Measurements from ENCODE around the gene IGSF9. TPM values are rescaled to one million over a fixed set of nuclear protein-coding genes. Genes with fewer than 3 reads are reported as not detected.

The IGSF9 gene
- total RNA-seq, 2 donors from 2014 or later, result 0.12 TPM

DNA sequence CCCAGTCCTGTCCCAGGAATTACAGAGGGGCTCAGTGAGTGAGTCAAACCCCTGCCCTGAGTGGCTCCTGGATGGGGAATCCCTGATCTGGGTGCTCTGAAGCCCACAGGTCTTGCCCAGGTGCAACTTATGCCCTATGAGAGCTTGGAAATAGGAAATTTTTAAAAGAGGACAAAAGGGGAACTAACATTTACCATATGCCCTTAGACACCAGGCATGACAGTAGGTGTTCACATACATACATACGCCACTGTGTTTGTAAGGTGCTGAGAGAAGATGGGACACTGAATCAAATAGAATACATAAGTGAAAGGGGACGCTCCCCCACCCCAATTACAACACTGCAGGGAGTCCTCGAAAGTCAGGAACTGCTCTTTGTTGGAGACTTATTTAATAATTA, 46.9 kb downstream of the IGSF9 start:
- Mint-ChIP-seq H3K4me1 (ENCODE audit: low read depth) (no peaks in the 10 kb centered on the region), H3K36me3 (ENCODE audit: insufficient read depth in 2 of 2) (no peaks in the 10 kb centered on the region)

DNA sequence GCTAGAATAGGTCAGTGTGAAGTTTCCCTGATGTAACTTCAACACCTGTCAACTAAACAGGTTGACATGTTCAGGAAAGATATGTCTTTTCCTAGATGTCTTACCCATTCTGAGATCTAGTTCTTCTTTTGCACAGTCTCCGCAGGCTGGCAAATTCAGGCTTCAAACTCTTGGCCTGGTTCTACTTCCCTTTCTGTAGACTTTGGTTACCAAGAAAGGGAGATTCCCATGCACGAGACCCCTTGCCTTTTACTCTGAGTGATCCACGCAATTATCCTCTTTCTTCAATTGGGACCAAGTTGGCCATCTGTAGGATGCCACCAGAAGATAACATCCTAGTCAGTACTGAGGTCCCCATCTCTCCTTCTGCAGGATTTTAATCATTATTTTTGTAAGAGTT, 47.5 kb downstream of the IGSF9 start:
- Mint-ChIP-seq H3K4me3 (no peak overlapping the region), H3K9me3 (no peaks in the 10 kb centered on the region), H3K36me3 (ENCODE audit: insufficient read depth in 2 of 2) (no peaks in the 10 kb centered on the region), H3K27me3 (ENCODE audit: low read depth) (no peaks in the 10 kb centered on the region), H3K4me1 (ENCODE audit: low read depth) (no peaks in the 10 kb centered on the region), H3K27ac (no peak overlapping the region)
- ATAC-seq (replicated peaks in 1 of 2), result no peak
- DNase-seq, result no peak

More for the DNA sequence above, 46.9 kb downstream of the IGSF9 start:
- Mint-ChIP-seq H3K27me3 (ENCODE audit: low read depth) (no peaks in the 10 kb centered on the region), H3K4me3 (no peak overlapping the region), H3K9me3 (no peaks in the 10 kb centered on the region), H3K27ac (no peak overlapping the region)
- DNase-seq (no peak), ATAC-seq (replicated peaks in 1 of 2) (peak in 1 of 2 donors; percentile 15)

DNA sequence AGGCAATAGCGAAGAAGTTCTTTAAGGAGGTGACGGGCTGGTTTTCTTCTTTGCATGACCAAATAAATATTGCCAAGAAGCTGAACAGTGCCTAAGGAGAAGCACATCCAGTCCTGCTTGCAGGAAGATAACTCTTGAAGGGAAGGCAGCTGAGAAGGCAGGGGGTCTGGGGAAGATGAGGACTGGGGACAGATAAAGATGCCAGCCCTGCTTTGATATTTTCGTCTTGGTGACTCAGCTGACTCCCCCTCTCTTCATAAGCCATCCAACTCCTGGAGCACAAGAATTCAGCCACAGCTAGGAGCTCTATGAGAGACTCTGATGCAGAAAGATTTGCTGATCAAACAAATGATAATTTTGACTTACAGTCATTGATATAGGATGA, 48.9 kb downstream of the IGSF9 start:
- H3K27me3 Mint-ChIP-seq (ENCODE audit: low read depth), result no peaks in the 10 kb centered on the region
- no peak for ATAC-seq (replicated peaks in 1 of 2)
- H3K4me1 Mint-ChIP-seq (ENCODE audit: low read depth), result peaks cover 2% of the 10 kb centered on the region
- H3K4me3 Mint-ChIP-seq, result no peak overlapping the region
- H3K36me3 Mint-ChIP-seq (ENCODE audit: insufficient read depth in 2 of 2), result no peaks in the 10 kb centered on the region
- H3K9me3 Mint-ChIP-seq, result no peaks in the 10 kb centered on the region
- DNase-seq, result no peak
- no peak overlapping the region for H3K27ac Mint-ChIP-seq

DNA sequence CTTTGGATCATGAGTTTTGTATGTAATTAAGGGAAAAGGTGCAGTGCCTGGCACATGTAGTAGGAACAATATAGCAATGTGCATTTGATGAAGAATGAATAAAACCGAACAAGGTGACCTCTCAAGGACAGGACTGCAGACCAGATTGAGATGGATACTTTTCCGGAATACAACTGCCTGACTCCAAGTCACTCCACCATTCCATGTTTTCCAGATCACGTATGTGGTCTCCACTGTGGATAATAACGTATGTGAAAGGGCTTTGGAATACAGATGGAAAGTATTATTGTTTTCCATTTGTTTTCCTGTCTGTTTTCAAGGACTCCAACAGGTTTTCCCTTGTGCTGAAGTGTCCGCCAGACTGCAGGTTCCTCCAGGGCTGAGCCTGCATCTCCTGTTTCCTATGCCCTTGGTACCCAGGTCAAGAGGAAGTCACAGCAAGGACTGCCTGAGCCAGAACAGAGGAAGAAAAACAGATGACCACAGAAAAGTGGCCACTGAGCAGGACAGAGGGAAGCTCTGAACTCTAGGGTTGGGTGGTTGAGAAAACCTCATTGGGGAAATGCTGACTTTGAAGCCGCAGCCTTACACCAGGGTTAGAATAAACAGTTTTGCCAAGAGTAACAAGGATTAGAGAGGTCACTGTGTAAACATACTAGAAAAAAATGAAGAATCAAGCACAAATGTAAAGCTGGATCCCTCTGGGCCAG, 49.4 kb downstream of the IGSF9 start:
- Mint-ChIP-seq H3K4me1 (ENCODE audit: low read depth) (peaks cover 6% of the 10 kb centered on the region), H3K36me3 (ENCODE audit: insufficient read depth in 2 of 2) (no peaks in the 10 kb centered on the region), H3K9me3 (no peaks in the 10 kb centered on the region), H3K27me3 (ENCODE audit: low read depth) (no peaks in the 10 kb centered on the region), H3K4me3 (no peak overlapping the region), H3K27ac (no peak overlapping the region)
- no peak for DNase-seq
- no peak for ATAC-seq (replicated peaks in 1 of 2)

DNA sequence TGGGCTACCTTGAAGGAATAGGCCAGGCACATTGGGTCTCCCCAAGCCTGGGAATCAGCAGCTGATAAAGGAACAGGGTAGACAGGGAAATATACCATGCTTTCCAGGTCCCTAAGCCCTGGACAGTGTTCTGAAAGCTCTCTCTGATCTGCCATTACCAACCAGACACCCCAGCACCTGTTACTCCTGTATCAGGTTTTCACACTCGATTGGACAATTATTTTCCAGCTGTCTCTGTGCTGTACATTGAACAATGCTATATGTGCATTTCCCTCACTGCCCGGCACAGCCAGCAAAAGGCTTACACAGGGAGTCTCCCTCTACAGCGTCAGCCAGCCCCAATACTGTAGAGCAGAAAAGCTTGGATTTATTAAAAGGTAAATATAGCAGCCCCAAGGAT, 50.1 kb downstream of the IGSF9 start:
- H3K27ac Mint-ChIP-seq, result no peak overlapping the region
- no peaks in the 10 kb centered on the region for H3K9me3 Mint-ChIP-seq
- no peaks in the 10 kb centered on the region for H3K27me3 Mint-ChIP-seq (ENCODE audit: low read depth)
- H3K4me1 Mint-ChIP-seq (ENCODE audit: low read depth), result peaks cover 6% of the 10 kb centered on the region
- DNase-seq (no peak), ATAC-seq (replicated peaks in 1 of 2) (no peak)
- no peaks in the 10 kb centered on the region for H3K36me3 Mint-ChIP-seq (ENCODE audit: insufficient read depth in 2 of 2)
- H3K4me3 Mint-ChIP-seq, result no peak overlapping the region

DNA sequence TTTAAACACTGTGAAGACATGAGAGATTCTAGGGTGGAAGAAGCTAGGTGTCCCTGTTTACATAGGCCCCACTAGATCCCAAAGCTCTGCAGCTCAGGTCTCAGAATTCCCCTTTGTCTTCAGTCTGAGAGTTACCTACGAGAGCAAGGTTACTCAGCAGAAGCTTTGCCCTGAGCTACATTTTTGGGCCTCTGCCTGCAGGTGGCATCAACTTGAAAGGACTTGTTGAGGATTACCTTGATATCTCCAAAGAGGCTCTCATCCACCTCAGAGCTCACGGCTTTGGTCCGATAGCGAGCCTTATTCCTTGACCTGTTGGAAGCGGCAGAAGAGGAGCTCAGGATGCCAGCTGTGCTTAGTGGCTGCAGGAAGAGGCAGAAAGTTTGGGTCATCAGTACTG, 52.5 kb downstream of the IGSF9 start:
- ATAC-seq (replicated peaks in 1 of 2) (no peak), DNase-seq (peak in 1 of 2 donors; percentile 20)
- Mint-ChIP-seq H3K9me3 (no peaks in the 10 kb centered on the region), H3K36me3 (ENCODE audit: insufficient read depth in 2 of 2) (no peaks in the 10 kb centered on the region), H3K27ac (no peak overlapping the region), H3K4me3 (no peak overlapping the region), H3K4me1 (ENCODE audit: low read depth) (peaks cover 11% of the 10 kb centered on the region), H3K27me3 (ENCODE audit: low read depth) (no peaks in the 10 kb centered on the region)

DNA sequence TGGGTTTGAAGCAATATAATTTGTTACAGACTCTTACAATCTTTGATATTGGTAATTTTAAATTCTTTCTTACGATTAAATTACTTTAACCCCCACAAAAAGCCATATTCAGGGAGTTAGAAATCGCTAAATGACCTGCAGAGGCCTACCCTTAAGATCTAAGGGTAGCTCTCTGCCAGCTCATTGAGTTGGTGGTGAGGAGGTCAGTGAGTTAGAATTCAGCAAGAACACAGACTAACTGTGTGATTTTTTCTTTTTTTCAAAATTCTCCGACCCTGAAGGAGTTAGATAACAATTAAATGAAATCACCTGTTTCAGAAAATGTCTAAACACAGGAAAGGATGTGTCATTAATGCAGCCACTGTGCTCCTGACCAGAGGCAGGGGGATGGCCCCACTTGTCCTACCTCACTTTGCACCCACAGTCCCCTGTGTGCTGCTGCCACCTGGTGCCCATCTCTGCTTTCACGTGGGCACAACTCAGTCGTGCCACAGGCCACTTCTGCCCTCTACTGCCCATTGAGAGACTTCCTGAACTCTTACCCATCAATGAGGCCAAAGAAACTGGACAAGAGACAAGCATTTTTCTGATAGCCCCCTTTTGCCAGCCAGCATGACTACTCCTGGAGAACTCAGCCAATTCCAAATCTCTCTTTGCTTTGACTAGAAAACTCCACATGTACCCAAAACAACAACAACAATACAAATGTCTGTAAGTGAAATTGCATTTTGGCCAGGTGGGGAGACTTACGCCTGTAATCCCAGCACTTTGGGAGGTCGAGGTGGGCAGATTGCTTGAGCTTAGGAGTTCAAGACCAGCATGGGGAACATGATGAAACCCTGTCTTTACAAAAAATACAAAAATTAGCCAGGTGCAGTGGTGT, 53.9 kb downstream of the IGSF9 start:
- Mint-ChIP-seq H3K4me1 (ENCODE audit: low read depth) (peaks cover 11% of the 10 kb centered on the region), H3K36me3 (ENCODE audit: insufficient read depth in 2 of 2) (no peaks in the 10 kb centered on the region), H3K27ac (peak overlapping the region; percentile 21), H3K4me3 (no peak overlapping the region), H3K27me3 (ENCODE audit: low read depth) (no peaks in the 10 kb centered on the region), H3K9me3 (no peaks in the 10 kb centered on the region)
- ATAC-seq (replicated peaks in 1 of 2) (peak; percentile 97 to 99), DNase-seq (peak; percentile 83 to 84)

DNA sequence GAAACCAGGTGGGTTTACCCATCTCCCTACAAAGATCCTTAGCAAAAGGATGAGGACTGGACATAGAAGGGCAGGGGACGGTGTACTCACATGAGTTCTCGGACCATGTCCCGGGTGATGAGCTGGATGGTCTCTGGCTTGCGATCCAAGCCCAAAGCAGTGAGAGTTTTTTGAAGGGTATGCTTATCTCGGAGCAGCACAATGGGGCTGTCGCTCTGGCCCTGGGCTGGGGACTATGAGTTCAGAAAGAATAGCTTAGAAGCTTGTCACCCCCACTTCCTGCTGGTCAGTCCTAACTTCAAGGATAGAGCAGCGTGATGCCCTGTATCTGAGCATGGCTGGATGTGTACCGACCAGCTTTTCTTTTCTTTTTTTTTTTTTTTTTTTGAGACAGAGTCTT, 55.0 kb downstream of the IGSF9 start:
- ATAC-seq (replicated peaks in 1 of 2) (no peak), DNase-seq (no peak)
- Mint-ChIP-seq H3K4me1 (ENCODE audit: low read depth) (peaks cover 11% of the 10 kb centered on the region), H3K27ac (no peak overlapping the region), H3K9me3 (no peaks in the 10 kb centered on the region), H3K36me3 (ENCODE audit: insufficient read depth in 2 of 2) (no peaks in the 10 kb centered on the region), H3K27me3 (ENCODE audit: low read depth) (no peaks in the 10 kb centered on the region), H3K4me3 (no peak overlapping the region)

DNA sequence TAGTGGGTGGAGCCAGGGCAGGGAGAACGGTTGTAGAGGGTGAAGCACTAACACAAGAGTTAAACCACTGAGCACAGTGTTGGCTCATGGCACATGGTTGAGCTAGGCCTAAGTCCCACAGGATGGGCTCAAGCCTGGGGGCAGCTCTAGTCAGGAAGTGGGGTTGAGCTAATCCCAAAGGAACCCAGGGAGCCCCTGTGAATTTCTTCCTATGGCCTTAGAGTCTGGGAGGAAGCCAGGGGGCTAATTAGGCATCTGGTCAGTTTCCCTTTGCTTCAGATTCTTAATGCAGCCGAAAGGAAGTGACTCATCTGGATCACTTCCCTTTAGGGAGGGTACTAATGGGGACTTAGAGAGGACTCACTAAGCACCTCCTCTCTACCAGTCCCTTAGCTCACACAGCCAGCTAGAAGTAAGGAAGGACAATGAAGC, 55.6 kb downstream of the IGSF9 start:
- peaks cover 11% of the 10 kb centered on the region for H3K4me1 Mint-ChIP-seq (ENCODE audit: low read depth)
- ATAC-seq (replicated peaks in 1 of 2) (peak in 1 of 2 donors; percentile 31), DNase-seq (no peak)
- H3K36me3 Mint-ChIP-seq (ENCODE audit: insufficient read depth in 2 of 2), result no peaks in the 10 kb centered on the region
- H3K4me3 Mint-ChIP-seq, result no peak overlapping the region
- no peaks in the 10 kb centered on the region for H3K27me3 Mint-ChIP-seq (ENCODE audit: low read depth)
- no peak overlapping the region for H3K27ac Mint-ChIP-seq
- H3K9me3 Mint-ChIP-seq, result no peaks in the 10 kb centered on the region

DNA sequence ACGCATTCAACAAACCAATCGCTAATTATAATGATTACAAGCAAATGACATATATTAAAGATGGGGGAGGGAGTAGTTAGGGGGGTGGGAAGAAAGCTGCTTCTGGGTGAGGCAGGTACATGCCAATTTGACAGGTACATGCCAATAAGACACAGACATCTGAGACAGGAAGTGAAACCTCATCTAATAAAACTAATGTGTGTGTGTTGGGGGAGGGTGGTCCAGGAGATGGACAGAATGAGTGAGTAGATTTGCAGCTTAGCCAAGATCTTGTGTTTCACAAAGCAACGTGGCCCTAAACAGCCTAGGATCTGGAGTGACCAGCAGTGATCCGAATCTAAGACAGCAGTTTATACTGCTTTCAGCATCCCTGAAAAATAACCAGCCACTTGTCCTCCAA, 56.2 kb downstream of the IGSF9 start:
- Mint-ChIP-seq H3K4me3 (no peak overlapping the region), H3K36me3 (ENCODE audit: insufficient read depth in 2 of 2) (no peaks in the 10 kb centered on the region), H3K9me3 (no peaks in the 10 kb centered on the region), H3K27me3 (ENCODE audit: low read depth) (no peaks in the 10 kb centered on the region), H3K27ac (no peak overlapping the region), H3K4me1 (ENCODE audit: low read depth) (peaks cover 11% of the 10 kb centered on the region)
- DNase-seq (no peak), ATAC-seq (replicated peaks in 1 of 2) (no peak)

DNA sequence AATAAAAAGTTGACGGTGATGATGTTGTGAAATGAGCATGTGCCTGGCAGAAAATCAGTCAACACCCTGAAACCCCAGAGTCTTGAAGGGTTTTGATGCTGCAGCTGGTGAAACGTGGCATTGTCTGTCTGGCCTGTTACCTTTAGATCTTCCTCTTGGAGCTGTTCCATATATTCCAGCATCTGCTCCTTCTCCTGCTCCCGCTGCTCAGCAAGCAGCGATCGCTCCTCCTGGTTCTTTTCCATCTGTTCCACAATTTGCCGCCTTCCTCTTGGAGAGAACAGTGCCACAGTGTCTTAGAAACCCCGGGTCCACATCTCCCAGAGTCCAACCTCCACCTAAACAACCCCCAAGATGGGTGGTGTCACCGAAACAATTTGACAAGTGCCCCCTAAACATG, 61.1 kb downstream of the IGSF9 start:
- DNase-seq, result no peak
- no peak for ATAC-seq (replicated peaks in 1 of 2)
- Mint-ChIP-seq H3K9me3 (no peaks in the 10 kb centered on the region), H3K27ac (no peak overlapping the region), H3K27me3 (ENCODE audit: low read depth) (no peaks in the 10 kb centered on the region), H3K36me3 (ENCODE audit: insufficient read depth in 2 of 2) (no peaks in the 10 kb centered on the region), H3K4me1 (ENCODE audit: low read depth) (no peaks in the 10 kb centered on the region), H3K4me3 (no peak overlapping the region)

DNA sequence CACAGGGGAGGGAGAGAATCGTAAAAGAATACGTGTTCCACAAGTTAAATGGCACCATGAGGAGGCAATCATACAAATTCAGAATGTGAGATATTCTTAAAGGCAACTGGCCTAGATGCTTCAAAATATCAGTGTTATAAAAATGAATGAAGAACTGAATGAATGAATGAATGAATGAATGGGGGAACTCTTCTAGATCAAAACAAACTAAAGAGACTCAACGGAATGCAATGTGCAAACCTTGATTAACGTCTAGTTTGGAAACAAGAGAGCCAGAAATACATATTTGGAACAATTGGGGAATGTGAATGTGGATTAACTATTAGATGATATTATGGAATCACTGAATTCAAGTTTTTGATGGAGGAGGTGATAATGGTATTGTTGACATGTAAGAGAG, 62.3 kb downstream of the IGSF9 start:
- no peak for ATAC-seq (replicated peaks in 1 of 2)

DNA sequence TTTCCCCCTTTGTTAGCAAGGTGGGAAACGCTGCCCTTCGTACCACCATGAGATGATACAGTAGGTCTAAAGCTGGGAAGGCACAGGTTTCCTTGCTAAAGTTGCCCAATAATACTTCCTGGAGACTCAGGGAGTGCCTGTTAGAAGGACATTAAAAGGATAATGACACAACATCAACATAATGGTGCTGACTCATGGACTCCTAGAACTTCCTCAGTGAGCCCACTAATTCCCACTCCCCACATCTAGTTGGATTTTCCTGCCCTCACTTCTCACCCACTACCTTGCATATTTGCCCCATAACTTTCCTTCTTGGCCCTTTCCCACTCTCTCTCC, 62.9 kb downstream of the IGSF9 start:
- no peak for DNase-seq
- H3K27me3 Mint-ChIP-seq (ENCODE audit: low read depth), result no peaks in the 10 kb centered on the region
- no peak overlapping the region for H3K27ac Mint-ChIP-seq
- no peaks in the 10 kb centered on the region for H3K4me1 Mint-ChIP-seq (ENCODE audit: low read depth)
- H3K4me3 Mint-ChIP-seq, result no peak overlapping the region
- no peak for ATAC-seq (replicated peaks in 1 of 2)
- no peaks in the 10 kb centered on the region for H3K9me3 Mint-ChIP-seq
- no peaks in the 10 kb centered on the region for H3K36me3 Mint-ChIP-seq (ENCODE audit: insufficient read depth in 2 of 2)

More for the DNA sequence above, 62.3 kb downstream of the IGSF9 start:
- no peak for DNase-seq
- Mint-ChIP-seq H3K36me3 (ENCODE audit: insufficient read depth in 2 of 2) (no peaks in the 10 kb centered on the region), H3K4me3 (no peak overlapping the region), H3K4me1 (ENCODE audit: low read depth) (no peaks in the 10 kb centered on the region), H3K27ac (no peak overlapping the region), H3K27me3 (ENCODE audit: low read depth) (no peaks in the 10 kb centered on the region), H3K9me3 (no peaks in the 10 kb centered on the region)

Data from activated T-cell treated with anti-CD3 and anti-CD28 coated beads, Interleukin-2, amount 50 U/mL, for 72 hours (primary cell).